Measurements from ENCODE around the gene SYNGR3. TPM values are rescaled to one million over a fixed set of nuclear protein-coding genes. Genes with fewer than 3 reads are reported as not detected.
A peak's percentile ranks its signal among the peaks of the same experiment; 100 is the strongest.
"Not testable (repeated sequence)": the region's sequence is repeated elsewhere in the genome, so short reads cannot be mapped to it uniquely, and the experiment has no call there.

SYNGR3 gene
- total RNA-seq, 1 donor from 2014 or later: 0.24 TPM

- TF ChIP-seq CTCF (IDR thresholded peaks at IDR 0.05): no peak
- Histone ChIP-seq H3K27ac (peak overlapping the region; percentile 92), H3K4me1 (peaks cover 87% of the 10 kb centered on the region), H3K27me3 (ENCODE audit: low read depth) (no peaks in the 10 kb centered on the region), H3K9me3 (no peaks in the 10 kb centered on the region), H3K4me3 (peak overlapping the region; percentile 84), H3K36me3 (peaks cover 43% of the 10 kb centered on the region)
- ATAC-seq: peak; percentile 63
- intact Hi-C loops (cut with DNase I): no loop called here
- no peak for DNase-seq
These were observed 43.5 kb downstream of the SYNGR3 start for GRCh38 chr16:2033057-2033908.

- ATAC-seq; DNase-seq; intact Hi-C loops (cut with DNase I); H3K9me3 ChIP-seq; H3K27me3 ChIP-seq (ENCODE audit: low read depth): not testable (repeated sequence)
- Histone ChIP-seq H3K36me3 (peaks cover 48% of the 10 kb centered on the region), H3K4me3 (peak overlapping the region; percentile 84), H3K27ac (peak overlapping the region; percentile 92), H3K4me1 (peaks cover 87% of the 10 kb centered on the region)
These were observed 44.3 kb downstream of the SYNGR3 start for GRCh38 chr16:2033909-2034695.

GRCh38 chr16:2034696-2035430 is 45.1 kb downstream of the SYNGR3 start:
- peaks cover 87% of the 10 kb centered on the region for H3K4me1 ChIP-seq
- intact Hi-C loops (cut with DNase I): no loop called here
- H3K27me3 ChIP-seq (ENCODE audit: low read depth): no peaks in the 10 kb centered on the region
- ATAC-seq: no peak
- peak overlapping the region; percentile 92 for H3K27ac ChIP-seq
- TF ChIP-seq CTCF (IDR thresholded peaks at IDR 0.05): no peak
- no peaks in the 10 kb centered on the region for H3K9me3 ChIP-seq
- no peak for DNase-seq
- peak overlapping the region; percentile 55 for H3K4me3 ChIP-seq
- peaks cover 45% of the 10 kb centered on the region for H3K36me3 ChIP-seq

GRCh38 chr16:2035431-2036199 is 45.8 kb downstream of the SYNGR3 start:
- Histone ChIP-seq H3K27ac (peak overlapping the region; percentile 92), H3K4me3 (peak overlapping the region; percentile 55), H3K4me1 (peaks cover 87% of the 10 kb centered on the region), H3K9me3 (no peaks in the 10 kb centered on the region), H3K36me3 (peaks cover 38% of the 10 kb centered on the region), H3K27me3 (ENCODE audit: low read depth) (no peaks in the 10 kb centered on the region)
- TF ChIP-seq CTCF (IDR thresholded peaks at IDR 0.05): no peak
- DNase-seq (peak; percentile 89), ATAC-seq (peak; percentile 56 to 73)
- intact Hi-C loops (cut with DNase I): no loop called here

GRCh38 chr16:2036200-2036966 is 46.6 kb downstream of the SYNGR3 start:
- Histone ChIP-seq H3K36me3 (peaks cover 33% of the 10 kb centered on the region), H3K9me3 (no peaks in the 10 kb centered on the region), H3K27me3 (ENCODE audit: low read depth) (no peaks in the 10 kb centered on the region), H3K4me1 (peaks cover 91% of the 10 kb centered on the region), H3K4me3 (peak overlapping the region; percentile 55), H3K27ac (peak overlapping the region; percentile 92)
- ATAC-seq: peak in 1 of 2 donors; percentile 0
- TF ChIP-seq CTCF (IDR thresholded peaks at IDR 0.05): no peak
- intact Hi-C loops (cut with DNase I): no loop called here
- no peak for DNase-seq
